HG03520 (cell line): ENCODE results near the gene CAMTA1.
"Not testable (repeated sequence)": the region's sequence is repeated elsewhere in the genome, so short reads cannot be mapped to it uniquely, and the experiment has no call there.

Source experiments
- ATAC-seq: cut with Tn5 transposase; IDR thresholded peaks from one replicate; pipeline ENCODE4 v1.9.1; 2021; ENCODE audit warnings: mild to moderate bottlenecking, moderate library complexity; ENCODE audit not compliant: unreplicated experiment

Gene CAMTA1

GRCh38 chr1:6845786-6846185 is 60.5 kb downstream of the CAMTA1 start:
- not testable (repeated sequence) for ATAC-seq

GRCh38 chr1:6848816-6849215 is 63.6 kb downstream of the CAMTA1 start:
- ATAC-seq, result no peak

- no peak for ATAC-seq
These were observed 65.3 kb downstream of the CAMTA1 start for GRCh38 chr1:6850537-6850936.

GRCh38 chr1:6852136-6852890 is 67.1 kb downstream of the CAMTA1 start:
- no peak for ATAC-seq

GRCh38 chr1:6854166-6854565 is 68.9 kb downstream of the CAMTA1 start:
- ATAC-seq, result no peak

- ATAC-seq, result no peak
These were observed 72.6 kb downstream of the CAMTA1 start for GRCh38 chr1:6857831-6858230.

- no peak for ATAC-seq
These were observed 73.3 kb downstream of the CAMTA1 start for GRCh38 chr1:6858596-6858995.

- no peak for ATAC-seq
These were observed 74.4 kb downstream of the CAMTA1 start for GRCh38 chr1:6859415-6860343.

- no peak for ATAC-seq
These were observed 75.1 kb downstream of the CAMTA1 start for GRCh38 chr1:6860401-6860800.

GRCh38 chr1:6861075-6861724 is 75.9 kb downstream of the CAMTA1 start:
- peak; percentile 46 for ATAC-seq

- no peak for ATAC-seq
These were observed 77.7 kb downstream of the CAMTA1 start for GRCh38 chr1:6862906-6863305.

GRCh38 chr1:6864166-6864565 is 78.9 kb downstream of the CAMTA1 start:
- no peak for ATAC-seq

- no peak for ATAC-seq
These were observed 81.6 kb downstream of the CAMTA1 start for GRCh38 chr1:6866825-6867224.

GRCh38 chr1:6867321-6867720 is 82.1 kb downstream of the CAMTA1 start:
- no peak for ATAC-seq

- no peak for ATAC-seq
These were observed 82.7 kb downstream of the CAMTA1 start for GRCh38 chr1:6867729-6868659.

GRCh38 chr1:6868660-6869380 is 83.6 kb downstream of the CAMTA1 start:
- ATAC-seq, result no peak

- ATAC-seq, result no peak
These were observed 84.3 kb downstream of the CAMTA1 start for GRCh38 chr1:6869545-6869944.

- ATAC-seq, result no peak
These were observed 84.8 kb downstream of the CAMTA1 start for GRCh38 chr1:6870086-6870485.

GRCh38 chr1:6870571-6870970 is 85.3 kb downstream of the CAMTA1 start:
- no peak for ATAC-seq
